Fibroblast of pulmonary artery (primary cell): ENCODE data around the gene TSPOAP1.

Source experiments
- DNase-seq: peaks from one replicate; pipeline ENCODE4 v3.0.0-alpha.2; 2010; ENCODE audit warnings: low read depth
- H3K4me3 ChIP-seq: replicated peaks from 2 replicates; pipeline ENCODE4 v1.5.1; 2011; ENCODE audit warnings: low read depth, mild to moderate bottlenecking, control low read depth, low read length, moderate library complexity
- CTCF ChIP-seq: IDR thresholded peaks from 2 replicates; pipeline ENCODE4 v1.5.1; 2011; ENCODE audit warnings: mild to moderate bottlenecking, control low read depth, low read length, inconsistent platforms; ENCODE audit errors: missing control alignments

The TSPOAP1 gene

GRCh38 chr17:58368860-58369213 lies 40.2 kb upstream of the TSPOAP1 start:
- TF ChIP-seq CTCF = no peak
- no peak overlapping the region for H3K4me3 ChIP-seq
- DNase-seq = no peak

- H3K4me3 ChIP-seq = no peak overlapping the region
- DNase-seq = no peak
- no peak for TF ChIP-seq CTCF
Observed at GRCh38 chr17:58367461-58367860, 38.9 kb upstream of the TSPOAP1 start.

GRCh38 chr17:58365980-58366595 lies 37.5 kb upstream of the TSPOAP1 start:
- H3K4me3 ChIP-seq = no peak overlapping the region
- no peak for TF ChIP-seq CTCF
- DNase-seq = no peak

- no peak for DNase-seq
- TF ChIP-seq CTCF = no peak
- no peak overlapping the region for H3K4me3 ChIP-seq
Observed at GRCh38 chr17:58365185-58365979, 36.8 kb upstream of the TSPOAP1 start.

- no peak overlapping the region for H3K4me3 ChIP-seq
- DNase-seq = no peak
- no peak for TF ChIP-seq CTCF
Observed at GRCh38 chr17:58364270-58364942, 35.8 kb upstream of the TSPOAP1 start.

- TF ChIP-seq CTCF = no peak
- no peak overlapping the region for H3K4me3 ChIP-seq
- DNase-seq = no peak
Observed at GRCh38 chr17:58363457-58364185, 35.0 kb upstream of the TSPOAP1 start.
